GM23338 (cell line): ENCODE results near the gene TREM2.

ENCODE experiments used
- CREB1 ChIP-seq: fragments of 250-450 bp; sonication (Bioruptor Pico); IDR thresholded peaks from 2 replicates; pipeline ENCODE4 v1.5.0; 2020; ENCODE audit warnings: low read depth, mild to moderate bottlenecking, moderate library complexity
- CTCF ChIP-seq, 2 experiments: fragments of 200-600 bp in 1 of 2; sonication (generic) in 1 of 2; conservative IDR thresholded peaks; 2 replicates each; pipeline versions ENCODE4 v1.5.1 to v1.6.1; 2016 to 2017; ENCODE audit warnings: antibody characterized with exemption in 2 of 2, low read depth in 2 of 2, mild to moderate bottlenecking in 2 of 2, moderate library complexity in 1 of 2
- EZH2 ChIP-seq: fragments of 200-600 bp; sonication (generic); IDR thresholded peaks from one replicate; pipeline ENCODE4 v1.8.0; 2017; ENCODE audit warnings: antibody characterized with exemption, mild to moderate bottlenecking, low read depth; ENCODE audit not compliant: unreplicated experiment
- EZH2phosphoT487 ChIP-seq: fragments of 200-600 bp; sonication (generic); IDR thresholded peaks from one replicate; pipeline ENCODE4 v1.8.1; 2018; ENCODE audit warnings: antibody characterized with exemption; ENCODE audit not compliant: unreplicated experiment
- POLR2AphosphoS5 ChIP-seq: IDR thresholded peaks from 2 replicates; pipeline ENCODE4 v1.6.1; 2016; ENCODE audit warnings: antibody characterized with exemption, low read depth
- REST ChIP-seq: IDR thresholded peaks from one replicate; pipeline ENCODE4 v1.6.1; 2018; ENCODE audit warnings: antibody characterized with exemption; ENCODE audit not compliant: unreplicated experiment
- ZNF331 ChIP-seq: fragments of 250-450 bp; sonication (Bioruptor Pico); IDR thresholded peaks from 2 replicates; pipeline ENCODE4 v1.5.0; 2020; ENCODE audit warnings: low read depth, mild to moderate bottlenecking, moderate library complexity
- ZNF462 ChIP-seq: fragments of 250-450 bp; sonication (Bioruptor Pico); IDR thresholded peaks from 2 replicates; pipeline ENCODE4 v1.5.0; 2020; ENCODE audit warnings: mild to moderate bottlenecking, moderate library complexity
- TF ChIP-seq, protein P1 (sequence below): IDR thresholded peaks from 2 replicates; pipeline ENCODE4 v1.6.1; 2016; ENCODE audit warnings: antibody characterized with exemption

GRCh38 chr6:41177695-41178094 lies 14.8 kb upstream of the TREM2 start:
- TF ChIP-seq CTCF (conservative IDR thresholded peaks at IDR 0.05; ENCODE audit: low read depth in 2 of 2) (no peak), POLR2AphosphoS5 (no peak), EZH2 (no peak), CREB1 (CRISPR knock-in tag) (no peak), REST (no peak), EZH2phosphoT487 (no peak), ZNF331 (CRISPR knock-in tag) (no peak), ZNF462 (CRISPR knock-in tag) (no peak)
- TF ChIP-seq, protein P1, sequence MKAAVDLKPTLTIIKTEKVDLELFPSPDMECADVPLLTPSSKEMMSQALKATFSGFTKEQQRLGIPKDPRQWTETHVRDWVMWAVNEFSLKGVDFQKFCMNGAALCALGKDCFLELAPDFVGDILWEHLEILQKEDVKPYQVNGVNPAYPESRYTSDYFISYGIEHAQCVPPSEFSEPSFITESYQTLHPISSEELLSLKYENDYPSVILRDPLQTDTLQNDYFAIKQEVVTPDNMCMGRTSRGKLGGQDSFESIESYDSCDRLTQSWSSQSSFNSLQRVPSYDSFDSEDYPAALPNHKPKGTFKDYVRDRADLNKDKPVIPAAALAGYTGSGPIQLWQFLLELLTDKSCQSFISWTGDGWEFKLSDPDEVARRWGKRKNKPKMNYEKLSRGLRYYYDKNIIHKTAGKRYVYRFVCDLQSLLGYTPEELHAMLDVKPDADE = no peak
